Measurements from ENCODE around the gene ATP6V0A1. TPM values are rescaled to one million over a fixed set of nuclear protein-coding genes. Genes with fewer than 3 reads are reported as not detected.
"Not testable (repeated sequence)": the region's sequence is repeated elsewhere in the genome, so short reads cannot be mapped to it uniquely, and the experiment has no call there.

Gene ATP6V0A1
- total RNA-seq, 2 donors from 2014 or later, result 63.2 to 95.6 TPM

GRCh38 chr17:42541041-42541833, 82.6 kb downstream of the ATP6V0A1 start:
- no peak for DNase-seq (ENCODE audit: low spot score)
- Histone ChIP-seq H3K27me3 (replicated peaks; ENCODE audit: insufficient read depth) (no peaks in the 10 kb centered on the region), H3K4me1 (ENCODE audit: control insufficient read depth in 1 of 2, low read depth in 2 of 2) (peaks cover 6 to 13% of the 10 kb centered on the region in 2 donors), H3K9me3 (no peaks in the 10 kb centered on the region), H3K27ac (no peak overlapping the region), H3K36me3 (peaks cover 32% of the 10 kb centered on the region), H3K4me3 (no peak overlapping the region)
- no peak for TF ChIP-seq CTCF (IDR thresholded peaks at IDR 0.05)
- no peak for ATAC-seq (ENCODE audit: insufficient number of reproducible peaks, low FRiP score, low read depth)

GRCh38 chr17:42543190-42544079, 84.8 kb downstream of the ATP6V0A1 start:
- no peak for ATAC-seq (ENCODE audit: insufficient number of reproducible peaks, low FRiP score, low read depth)
- DNase-seq (ENCODE audit: low spot score), result no peak
- no peaks in the 10 kb centered on the region for H3K9me3 ChIP-seq
- no peak overlapping the region for H3K27ac ChIP-seq
- no peaks in the 10 kb centered on the region for H3K27me3 ChIP-seq (replicated peaks; ENCODE audit: insufficient read depth)
- peaks cover 27% of the 10 kb centered on the region for H3K36me3 ChIP-seq
- H3K4me3 ChIP-seq, result no peak overlapping the region
- peaks cover 0 to under 1% of the 10 kb centered on the region in 2 donors for H3K4me1 ChIP-seq (ENCODE audit: control insufficient read depth in 1 of 2, low read depth in 2 of 2)
- TF ChIP-seq CTCF (IDR thresholded peaks at IDR 0.05), result no peak

GRCh38 chr17:42544874-42545283, 86.2 kb downstream of the ATP6V0A1 start:
- Histone ChIP-seq H3K27me3 (replicated peaks; ENCODE audit: insufficient read depth) (no peaks in the 10 kb centered on the region), H3K27ac (no peak overlapping the region), H3K9me3 (no peaks in the 10 kb centered on the region), H3K36me3 (peaks cover 14% of the 10 kb centered on the region), H3K4me1 (ENCODE audit: control insufficient read depth in 1 of 2, low read depth in 2 of 2) (peaks cover 0 to 3% of the 10 kb centered on the region in 2 donors), H3K4me3 (no peak overlapping the region)
- TF ChIP-seq CTCF (IDR thresholded peaks at IDR 0.05), result no peak
- DNase-seq (ENCODE audit: low spot score) (no peak), ATAC-seq (ENCODE audit: insufficient number of reproducible peaks, low FRiP score, low read depth) (no peak)

- H3K36me3 ChIP-seq, result peaks cover 14% of the 10 kb centered on the region
- not testable (repeated sequence) for H3K27me3 ChIP-seq (replicated peaks; ENCODE audit: insufficient read depth); H3K27ac ChIP-seq; H3K9me3 ChIP-seq; H3K4me3 ChIP-seq; DNase-seq (ENCODE audit: low spot score); H3K4me1 ChIP-seq (ENCODE audit: control insufficient read depth in 1 of 2, low read depth in 2 of 2); ATAC-seq (ENCODE audit: insufficient number of reproducible peaks, low FRiP score, low read depth)
Measured at GRCh38 chr17:42545755-42546505, 87.3 kb downstream of the ATP6V0A1 start.

GRCh38 chr17:42547001-42547461, 88.4 kb downstream of the ATP6V0A1 start:
- peaks cover 13% of the 10 kb centered on the region for H3K36me3 ChIP-seq
- no peak for TF ChIP-seq CTCF (IDR thresholded peaks at IDR 0.05)
- no peaks in the 10 kb centered on the region for H3K9me3 ChIP-seq
- DNase-seq (ENCODE audit: low spot score) (no peak), ATAC-seq (ENCODE audit: insufficient number of reproducible peaks, low FRiP score, low read depth) (no peak)
- no peak overlapping the region for H3K4me3 ChIP-seq
- H3K27ac ChIP-seq, result no peak overlapping the region
- no peaks in the 10 kb centered on the region for H3K27me3 ChIP-seq (replicated peaks; ENCODE audit: insufficient read depth)
- peaks cover 0 to 3% of the 10 kb centered on the region in 2 donors for H3K4me1 ChIP-seq (ENCODE audit: control insufficient read depth in 1 of 2, low read depth in 2 of 2)

Measured in thoracic aorta (tissue), 2 donors.